IPS-18a (cell line): ENCODE measurements around the gene MARF1.
"Not testable (repeated sequence)": the region's sequence is repeated elsewhere in the genome, so short reads cannot be mapped to it uniquely, and the experiment has no call there.

ENCODE experiments used
- H3K27ac ChIP-seq: one replicate; pipeline ENCODE4 v1.5.1; 2013; ENCODE audit warnings: low read length
- H3K27me3 ChIP-seq: one replicate; pipeline ENCODE4 v1.6.1; 2013; ENCODE audit warnings: mild to moderate bottlenecking, low read length; ENCODE audit not compliant: control insufficient read depth, insufficient read depth
- H3K36me3 ChIP-seq: one replicate; pipeline ENCODE4 v1.6.1; 2013; ENCODE audit warnings: low read depth, low read length; ENCODE audit not compliant: control insufficient read depth
- H3K4me1 ChIP-seq: one replicate; pipeline ENCODE4 v1.6.1; 2013; ENCODE audit warnings: low read depth, low read length; ENCODE audit not compliant: control insufficient read depth
- H3K4me3 ChIP-seq: one replicate; pipeline ENCODE4 v1.5.1; 2013; ENCODE audit warnings: low read length
- H3K9ac ChIP-seq: one replicate; pipeline ENCODE4 v1.6.1; 2013; ENCODE audit warnings: mild to moderate bottlenecking, low read length, moderate library complexity
- H3K9me3 ChIP-seq: one replicate; pipeline ENCODE4 v1.6.1; 2013; ENCODE audit warnings: low read depth, low read length; ENCODE audit not compliant: control insufficient read depth

The MARF1 gene

DNA sequence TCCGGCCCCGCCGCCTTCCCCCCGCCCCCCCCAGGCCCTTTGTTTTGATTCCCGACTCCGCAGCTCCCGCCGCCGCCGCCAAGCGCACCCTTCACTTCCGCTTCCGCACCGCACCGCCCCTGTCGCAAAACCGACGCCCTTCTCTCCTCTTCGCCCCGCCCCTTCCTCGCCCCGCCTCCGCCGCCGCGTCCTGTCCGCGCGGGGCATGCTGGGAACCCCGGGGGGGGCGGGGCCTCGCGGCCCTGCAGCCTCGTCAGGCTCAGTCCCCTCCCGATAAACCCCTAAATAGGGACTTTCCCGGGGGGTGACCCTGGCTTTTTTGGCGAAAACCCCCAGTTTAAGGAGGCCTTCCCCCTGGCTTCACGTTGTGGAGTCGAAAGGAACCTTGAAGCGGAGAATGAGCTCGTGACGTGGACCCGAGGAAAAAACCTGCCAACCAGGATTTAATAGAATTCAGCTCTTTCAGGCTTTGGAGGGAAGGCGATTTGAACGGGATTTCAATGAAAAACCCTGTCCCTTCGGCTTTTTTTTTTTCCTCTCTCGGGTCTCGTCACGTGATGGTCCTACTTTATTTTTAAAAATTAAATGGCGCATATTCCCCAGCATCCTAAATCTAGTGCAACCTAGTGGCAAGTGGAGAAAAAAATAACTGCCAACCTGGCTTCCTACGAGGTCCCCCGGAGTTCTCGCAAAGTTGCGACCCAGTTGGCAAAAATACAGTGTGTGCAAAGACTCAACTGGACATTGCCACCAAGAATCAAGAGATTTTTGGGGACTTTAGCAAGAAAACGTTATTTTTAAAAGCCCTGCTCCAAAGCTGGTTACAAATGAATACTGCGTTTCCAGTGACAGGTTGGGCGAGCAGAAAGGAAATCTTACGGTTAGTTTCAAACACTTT, at the start of gene MARF1:
Gene MARF1, minus strand, starts transcription at position 107 of the 898 bp plus-strand sequence. CDS start 3,921 bp downstream, outside the sequence.
- Histone ChIP-seq H3K36me3 (peaks cover 9% of the 10 kb centered on the region), H3K9me3 (no peaks in the 10 kb centered on the region), H3K4me3 (peak within 1 kb of the TSS; percentile 90), H3K9ac (peak within 1 kb of the TSS; percentile 93), H3K27me3 (no peaks in the 10 kb centered on the region), H3K27ac (peak within 1 kb of the TSS; percentile 87), H3K4me1 (peaks cover 11% of the 10 kb centered on the region)

DNA sequence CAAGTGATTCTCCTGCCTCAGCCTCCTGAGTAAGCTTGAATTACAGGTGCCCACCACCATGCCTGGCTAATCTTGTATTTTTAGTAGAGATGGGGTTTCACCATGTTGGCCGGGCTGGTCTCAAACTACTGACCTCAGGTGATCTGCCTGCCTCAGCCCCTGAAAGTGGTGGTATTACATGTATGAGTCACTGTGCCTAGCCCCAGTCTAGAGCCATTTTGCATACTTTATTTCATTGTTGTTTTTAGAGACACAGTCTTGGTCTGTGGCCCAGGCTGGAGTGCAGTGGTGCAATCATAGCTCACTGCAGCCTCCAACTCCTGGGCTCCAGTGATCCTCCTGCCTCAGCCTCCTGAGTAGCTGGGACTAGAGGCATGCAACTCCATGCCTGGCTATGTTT, 49.6 kb upstream of the MARF1 start:
- not testable (repeated sequence) for H3K9me3 ChIP-seq, H3K27ac ChIP-seq, H3K9ac ChIP-seq, H3K4me3 ChIP-seq, H3K27me3 ChIP-seq, H3K4me1 ChIP-seq
- peaks cover 35% of the 10 kb centered on the region for H3K36me3 ChIP-seq

DNA sequence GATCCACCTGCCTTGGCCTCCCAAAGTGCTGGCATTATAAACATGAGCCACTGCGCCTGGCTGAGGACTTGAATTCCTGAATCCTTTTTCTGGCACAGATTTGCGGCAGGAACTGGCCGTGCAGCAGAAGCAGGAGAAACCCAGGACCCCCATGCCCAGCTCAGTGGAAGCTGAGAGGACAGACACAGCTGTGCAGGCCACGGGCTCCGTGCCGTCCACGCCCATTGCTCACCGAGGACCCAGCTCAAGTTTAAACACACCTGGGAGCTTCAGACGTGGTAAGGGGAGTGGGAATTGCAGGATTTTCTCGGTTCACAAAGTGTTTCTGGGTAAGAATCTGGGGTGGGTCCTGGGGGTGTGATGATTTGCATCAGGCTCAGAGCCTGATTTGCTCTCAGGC, 48.1 kb upstream of the MARF1 start:
- Histone ChIP-seq H3K27ac (no peak overlapping the region), H3K4me3 (no peak overlapping the region), H3K9me3 (no peaks in the 10 kb centered on the region), H3K4me1 (no peaks in the 10 kb centered on the region), H3K27me3 (no peaks in the 10 kb centered on the region), H3K36me3 (peaks cover 33% of the 10 kb centered on the region), H3K9ac (no peak overlapping the region)

DNA sequence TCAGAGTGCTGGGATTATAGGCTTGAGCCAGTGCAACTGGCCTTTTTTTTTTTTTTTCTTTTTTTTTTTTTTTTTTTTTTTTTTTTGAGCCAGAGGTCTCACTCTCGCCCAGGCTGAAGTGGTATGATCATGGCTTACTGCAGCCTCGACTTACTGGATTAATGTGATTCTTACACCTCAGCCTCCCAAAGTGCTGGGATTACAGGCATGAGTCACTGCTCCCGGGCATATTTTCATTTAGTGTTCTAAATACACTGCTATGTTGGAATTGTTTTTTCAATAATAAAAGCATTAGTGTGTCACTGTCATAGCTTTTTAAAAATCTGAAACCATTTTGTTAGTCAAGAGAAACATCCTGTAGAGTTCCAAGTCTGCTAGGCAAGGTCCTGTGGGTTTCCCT, 47.3 kb upstream of the MARF1 start:
- H3K4me1 ChIP-seq: no peaks in the 10 kb centered on the region
- no peaks in the 10 kb centered on the region for H3K27me3 ChIP-seq
- peaks cover 31% of the 10 kb centered on the region for H3K36me3 ChIP-seq
- H3K9ac ChIP-seq: no peak overlapping the region
- H3K27ac ChIP-seq: no peak overlapping the region
- H3K9me3 ChIP-seq: no peaks in the 10 kb centered on the region
- no peak overlapping the region for H3K4me3 ChIP-seq

DNA sequence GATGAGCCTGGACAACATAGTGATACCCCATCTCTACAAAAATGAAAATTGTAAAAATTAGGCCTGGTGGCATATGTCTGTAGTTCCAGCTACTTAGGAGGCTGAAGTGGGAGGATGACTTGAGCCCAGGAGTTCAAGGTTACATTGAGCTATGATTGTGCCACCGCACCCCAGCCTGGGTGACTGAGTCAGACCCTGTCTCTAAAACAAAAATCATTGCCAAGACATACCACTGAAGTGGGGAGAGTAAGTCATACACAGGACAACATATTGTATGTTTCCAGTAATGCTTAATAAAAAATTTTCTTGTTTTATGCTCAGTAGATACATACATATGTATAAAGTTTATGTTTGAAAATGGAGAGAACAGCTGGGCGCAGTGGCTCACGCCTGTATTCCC, 46.3 kb upstream of the MARF1 start:
- H3K9ac ChIP-seq: no peak overlapping the region
- H3K36me3 ChIP-seq: peaks cover 30% of the 10 kb centered on the region
- no peak overlapping the region for H3K27ac ChIP-seq

GRCh38 chr16:15686287-15686686, 43.3 kb upstream of the MARF1 start:
- no peaks in the 10 kb centered on the region for H3K27me3 ChIP-seq
- H3K27ac ChIP-seq: no peak overlapping the region
- no peaks in the 10 kb centered on the region for H3K9me3 ChIP-seq
- no peak overlapping the region for H3K4me3 ChIP-seq
- H3K36me3 ChIP-seq: peaks cover 20% of the 10 kb centered on the region
- H3K4me1 ChIP-seq: peaks cover 3% of the 10 kb centered on the region
- no peak overlapping the region for H3K9ac ChIP-seq

More for the DNA sequence above, 46.3 kb upstream of the MARF1 start:
- no peaks in the 10 kb centered on the region for H3K27me3 ChIP-seq
- no peak overlapping the region for H3K4me3 ChIP-seq
- no peaks in the 10 kb centered on the region for H3K9me3 ChIP-seq
- no peaks in the 10 kb centered on the region for H3K4me1 ChIP-seq

DNA sequence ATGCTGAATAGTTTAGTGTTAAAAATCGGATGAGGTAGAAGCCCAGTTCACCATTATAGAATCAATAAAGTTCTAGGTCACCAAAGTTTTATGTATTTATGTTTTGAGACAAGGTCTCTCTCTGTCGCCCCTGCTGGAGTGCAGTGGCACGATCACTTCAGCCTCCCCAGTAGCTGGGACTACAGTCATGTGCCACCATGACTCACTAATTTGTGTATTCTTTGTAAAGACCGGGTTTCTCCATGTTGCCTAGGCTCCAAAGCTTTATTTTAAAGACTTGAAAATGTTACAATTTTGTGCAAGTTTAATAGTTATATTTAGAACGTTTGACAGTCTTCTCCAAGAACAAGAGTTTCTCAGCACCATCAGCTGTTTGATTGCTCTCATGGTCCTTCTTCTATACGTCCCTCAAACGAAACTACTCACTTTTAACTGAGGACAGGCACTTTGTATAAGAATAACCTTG, 39.2 kb upstream of the MARF1 start:
- H3K27me3 ChIP-seq: no peaks in the 10 kb centered on the region
- H3K27ac ChIP-seq: peak overlapping the region; percentile 75
- H3K9ac ChIP-seq: no peak overlapping the region
- no peaks in the 10 kb centered on the region for H3K9me3 ChIP-seq
- H3K4me1 ChIP-seq: peaks cover 3% of the 10 kb centered on the region
- H3K36me3 ChIP-seq: peaks cover 30% of the 10 kb centered on the region
- H3K4me3 ChIP-seq: no peak overlapping the region

DNA sequence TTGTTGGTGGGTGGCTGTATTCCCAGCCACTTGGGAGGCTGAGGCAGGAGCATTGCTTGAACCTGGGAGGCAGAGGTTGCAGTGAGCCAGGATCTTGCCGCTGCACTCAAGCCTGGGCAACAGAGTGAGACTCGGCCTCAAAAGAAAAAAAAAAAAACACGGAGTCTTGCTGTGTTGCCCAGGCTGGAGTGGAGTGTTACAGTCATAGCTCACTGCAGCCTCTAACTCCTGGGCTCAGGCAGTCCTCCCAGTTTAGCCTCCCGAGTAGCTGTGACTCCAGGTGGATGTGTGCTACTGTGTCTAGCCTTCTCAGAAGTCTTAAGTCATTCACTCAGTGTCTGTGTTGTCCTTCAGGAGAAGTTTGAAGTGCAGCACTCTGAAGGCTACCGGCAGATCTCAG, 34.5 kb upstream of the MARF1 start:
- H3K27ac ChIP-seq: no peak overlapping the region
- H3K36me3 ChIP-seq: peaks cover 23% of the 10 kb centered on the region
- H3K4me1 ChIP-seq: peaks cover 3% of the 10 kb centered on the region
- H3K9me3 ChIP-seq: no peaks in the 10 kb centered on the region
- no peak overlapping the region for H3K4me3 ChIP-seq
- H3K27me3 ChIP-seq: no peaks in the 10 kb centered on the region
- H3K9ac ChIP-seq: no peak overlapping the region

- no peak overlapping the region for H3K9ac ChIP-seq
- peaks cover 24% of the 10 kb centered on the region for H3K36me3 ChIP-seq
- no peak overlapping the region for H3K4me3 ChIP-seq
- H3K27ac ChIP-seq: no peak overlapping the region
- H3K9me3 ChIP-seq: no peaks in the 10 kb centered on the region
- H3K4me1 ChIP-seq: no peaks in the 10 kb centered on the region
- no peaks in the 10 kb centered on the region for H3K27me3 ChIP-seq
Measured at GRCh38 chr16:15676506-15676905, 33.6 kb upstream of the MARF1 start.

DNA sequence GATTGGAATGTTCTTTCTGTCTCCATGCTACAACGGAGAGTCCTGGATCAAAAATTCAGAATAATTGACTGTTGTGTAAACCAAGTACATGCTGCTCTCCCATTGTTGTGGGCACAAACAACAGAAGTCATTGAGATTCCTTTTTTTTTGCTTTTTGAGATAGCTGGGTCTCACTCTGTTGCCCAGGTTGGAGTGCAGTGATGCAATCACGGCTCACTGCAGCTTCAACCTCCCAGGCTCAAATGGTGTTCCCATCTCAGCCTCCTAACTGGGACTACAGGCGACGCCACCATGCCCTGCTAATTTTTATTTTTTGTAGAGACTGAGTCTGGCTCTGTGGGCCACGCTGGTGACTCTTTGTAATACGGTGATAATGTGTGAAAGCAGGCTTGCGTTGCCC, 31.6 kb upstream of the MARF1 start:
- Histone ChIP-seq H3K9me3 (no peaks in the 10 kb centered on the region), H3K4me1 (no peaks in the 10 kb centered on the region), H3K4me3 (no peak overlapping the region), H3K27me3 (no peaks in the 10 kb centered on the region), H3K27ac (no peak overlapping the region), H3K9ac (no peak overlapping the region), H3K36me3 (peaks cover 20% of the 10 kb centered on the region)

DNA sequence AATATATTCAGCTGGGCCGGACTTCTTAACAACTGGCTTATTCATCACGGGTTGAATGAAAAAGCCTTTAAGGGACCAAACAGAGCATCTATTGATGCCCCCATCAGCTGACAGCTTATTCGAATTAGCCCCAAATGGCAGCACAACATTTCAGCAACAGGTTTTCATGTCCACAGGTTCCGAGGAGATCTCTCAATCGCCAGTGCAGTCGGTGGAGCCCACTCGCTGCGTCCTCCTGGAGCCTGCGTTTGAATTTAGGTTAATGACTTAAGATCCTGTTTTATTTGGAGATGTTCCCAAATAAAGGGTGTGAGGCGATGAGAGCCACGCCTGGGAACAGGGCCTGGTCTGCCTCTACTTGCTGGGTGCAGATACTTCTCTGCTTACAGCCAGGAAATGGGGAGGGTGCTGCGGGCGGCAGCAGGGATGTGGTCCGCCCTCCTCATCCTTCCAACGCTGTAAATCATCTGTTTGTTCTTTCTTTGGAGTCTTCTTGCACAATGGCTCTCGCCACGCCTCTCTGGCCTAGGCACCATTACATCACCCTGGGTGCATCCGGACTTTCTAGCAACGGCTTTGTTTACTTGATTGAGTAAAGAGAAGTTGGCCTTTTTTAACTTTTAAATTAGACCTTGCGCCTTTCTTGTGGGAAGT, 29.7 kb upstream of the MARF1 start:
- no peaks in the 10 kb centered on the region for H3K27me3 ChIP-seq
- H3K9me3 ChIP-seq: no peaks in the 10 kb centered on the region
- H3K36me3 ChIP-seq: peaks cover 13% of the 10 kb centered on the region
- no peak overlapping the region for H3K9ac ChIP-seq
- no peak overlapping the region for H3K27ac ChIP-seq
- H3K4me1 ChIP-seq: no peaks in the 10 kb centered on the region
- no peak overlapping the region for H3K4me3 ChIP-seq
